SH-SY5Y (cell line): Measurements from ENCODE around the gene PSMA7.

Experiments
- GATA2 ChIP-seq: IDR thresholded peaks from 2 replicates; pipeline ENCODE4 v1.6.1; 2011; ENCODE audit warnings: mild to moderate bottlenecking, low read depth, low read length
- GATA3 ChIP-seq: IDR thresholded peaks from 2 replicates; pipeline ENCODE4 v1.6.1; 2011; ENCODE audit warnings: low read depth, mild to moderate bottlenecking, low read length, moderate library complexity

- TF ChIP-seq GATA2 (no peak), GATA3 (no peak)
Measured at GRCh38 chr20:62137478-62138203, 5.6 kb downstream of the PSMA7 start.
